ENCODE results near the gene DDX20.

GRCh38 chr1:111746614-111746999 lies 9.1 kb upstream of the DDX20 start:
- TF ChIP-seq POLR2A (IDR thresholded peaks at IDR 0.05; ENCODE audit: low read length): no peak
- TF ChIP-seq GATA1 (IDR thresholded peaks at IDR 0.05; ENCODE audit: low read depth, low read length): no peak

Measured in erythroblast (primary cell).